Measurements from ENCODE around the gene CR1.
"Not testable (repeated sequence)": the region's sequence is repeated elsewhere in the genome, so short reads cannot be mapped to it uniquely, and the experiment has no call there.

DNA sequence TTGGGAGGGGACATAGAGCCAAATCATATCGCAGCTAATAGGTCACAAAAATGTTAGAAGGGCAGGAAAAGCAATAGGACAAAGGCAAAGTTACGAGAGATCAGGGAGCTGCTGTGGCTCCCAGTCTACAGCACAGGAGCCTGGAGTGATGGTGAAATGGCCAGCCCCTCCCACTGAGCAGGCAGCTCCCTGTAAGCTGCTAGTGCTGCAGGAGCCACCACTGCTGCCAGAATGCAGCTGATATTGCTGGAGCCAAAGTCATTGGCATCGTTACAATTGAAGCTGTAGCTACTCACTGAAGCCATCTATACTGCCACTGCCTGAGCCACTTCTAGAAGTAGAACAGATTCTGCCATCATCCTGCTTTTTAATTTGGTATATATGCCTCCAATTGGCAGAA, 29.3 kb downstream of the CR1 start:
- not testable (repeated sequence) for TF ChIP-seq EZH2 (IDR thresholded peaks at IDR 0.05; ENCODE audit: insufficient read depth, low read length); CTCF (IDR thresholded peaks at IDR 0.05; ENCODE audit: insufficient read depth, low read depth, low read length)
